A549 (cell line): ENCODE data around the gene PPOX. TPM values are rescaled to one million over a fixed set of nuclear protein-coding genes. Genes with fewer than 3 reads are reported as not detected.

ENCODE experiments used
- ATAC-seq, 2 experiments: fragments of 200-7000 bp in 1 of 2; fragments of >200 bp in 1 of 2; cut with Nextera tagmentation in 1 of 2; cut with Tn5 transposase in 1 of 2; 3 replicates each; pipeline versions ENCODE4 v1.8.0 to v1.9.1; 2018 to 2020; ENCODE audit warnings: mild to moderate bottlenecking in 1 of 2, moderate library complexity in 1 of 2
- CTCF ChIA-PET: fragments of 300-600 bp; sonication (Branson Sonifier 250); formaldehyde crosslinking; extraction: SDS; loops from one replicate; lab custom pipeline; 2021; ENCODE audit warnings: antibody characterized with exemption, inconsistent platforms; lab: Yijun Ruan, JAX
- POLR2A ChIA-PET: fragments of 350-600 bp; formaldehyde crosslinking; extraction: SDS; loops from one replicate; lab custom pipeline; 2021; ENCODE audit warnings: antibody characterized with exemption, inconsistent platforms; lab: Yijun Ruan, JAX
- DNase-seq, 2 experiments: peaks; one replicate each; pipeline versions ENCODE4 v3.0.0 to v3.0.0-alpha.2; 2011 to 2016; ENCODE audit warnings: low read depth in 1 of 2, low spot score in 1 of 2
- FAIRE-seq: peaks from 2 replicates; lab custom pipeline; 2011; peaks lifted over from hg19 to GRCh38; lab: Jason Lieb, UNC
- H3K27ac ChIP-seq, 2 experiments: fragments of >200 bp; sonication (Bioruptor Twin); formaldehyde crosslinking; 3 replicates each; pipeline ENCODE4 v1.5.1; 2016 to 2017
- H3K4me1 ChIP-seq: fragments of >200 bp; sonication (Bioruptor Twin); formaldehyde crosslinking; 3 replicates; pipeline ENCODE4 v1.6.1; 2016
- H3K4me2 ChIP-seq: fragments of >200 bp; sonication (Bioruptor Twin); formaldehyde crosslinking; 3 replicates; pipeline ENCODE4 v1.6.1; 2016
- H3K4me3 ChIP-seq: fragments of >200 bp; sonication (Bioruptor Twin); formaldehyde crosslinking; 3 replicates; pipeline ENCODE4 v1.5.1; 2016
- H3K9me3 ChIP-seq: fragments of >200 bp; sonication (Bioruptor Twin); formaldehyde crosslinking; 3 replicates; pipeline ENCODE4 v1.6.1; 2016
- ATOH8 ChIP-seq: fragments of 250-450 bp; sonication (Bioruptor Pico); IDR thresholded peaks from 2 replicates; pipeline ENCODE4 v1.5.0; 2020; ENCODE audit warnings: low read depth, mild to moderate bottlenecking, moderate library complexity
- CBX2 ChIP-seq: fragments of 200-600 bp; sonication (generic); IDR thresholded peaks from 2 replicates; pipeline ENCODE4 v1.6.1; 2016; ENCODE audit warnings: low read depth, mild to moderate bottlenecking, borderline replicate concordance
- CBX8 ChIP-seq: fragments of 200-600 bp; sonication (generic); IDR thresholded peaks from 2 replicates; pipeline ENCODE4 v1.6.1; 2016
- CEBPB ChIP-seq, 2 experiments: fragments of >200 bp in 1 of 2; sonication (Bioruptor Twin) in 1 of 2; formaldehyde crosslinking in 1 of 2; IDR thresholded peaks; 2 replicates each; pipeline ENCODE4 v1.6.1; 2012 to 2016
- CHD4 ChIP-seq: fragments of 200-600 bp; sonication (generic); IDR thresholded peaks from 2 replicates; pipeline ENCODE4 v1.6.1; 2016; ENCODE audit warnings: antibody characterized with exemption, mild to moderate bottlenecking, borderline replicate concordance
- CTCF ChIP-seq: fragments of >200 bp; sonication (Bioruptor Twin); formaldehyde crosslinking; IDR thresholded peaks from 3 replicates; pipeline ENCODE4 v1.5.1; 2016
- EHMT2 ChIP-seq: fragments of 200-600 bp; sonication (generic); IDR thresholded peaks from 2 replicates; pipeline ENCODE4 v1.6.1; 2016; ENCODE audit warnings: antibody characterized with exemption, low read depth, mild to moderate bottlenecking, moderate library complexity
- ELK1 ChIP-seq: fragments of 150-350 bp; IDR thresholded peaks from 2 replicates; pipeline ENCODE4 v1.6.1; 2014; ENCODE audit warnings: low read depth, mild to moderate bottlenecking, low read length
- EP300 ChIP-seq, 2 experiments: fragments of >200 bp; sonication (Bioruptor Twin); formaldehyde crosslinking; IDR thresholded peaks; 2 replicates in 1 of 2; 3 replicates in 1 of 2; pipeline ENCODE4 v1.6.1; 2016 to 2017
- ESRRA ChIP-seq: fragments of 150-350 bp; IDR thresholded peaks from 2 replicates; pipeline ENCODE4 v1.6.1; 2014; ENCODE audit warnings: mild to moderate bottlenecking, low read length, borderline replicate concordance
- HDAC2 ChIP-seq: fragments of 200-600 bp; sonication (generic); IDR thresholded peaks from 2 replicates; pipeline ENCODE4 v1.6.1; 2016
- HOXB13 ChIP-seq: fragments of 250-450 bp; sonication (Bioruptor Pico); IDR thresholded peaks from 2 replicates; pipeline ENCODE4 v1.5.0; 2020; ENCODE audit warnings: low read depth, mild to moderate bottlenecking, moderate library complexity
- JUN ChIP-seq, 2 experiments: fragments of >200 bp; sonication (Bioruptor Twin); formaldehyde crosslinking; IDR thresholded peaks; 2 replicates in 1 of 2; 3 replicates in 1 of 2; pipeline ENCODE4 v1.6.1; 2016 to 2017
- KDM5A ChIP-seq: fragments of 200-600 bp; sonication (generic); IDR thresholded peaks from 2 replicates; pipeline ENCODE4 v1.6.1; 2016; ENCODE audit warnings: antibody characterized with exemption, mild to moderate bottlenecking
- MAFK ChIP-seq: fragments of 450-650 bp; IDR thresholded peaks from 2 replicates; pipeline ENCODE4 v1.6.1; 2014; ENCODE audit not compliant: partially characterized antibody
- MAX ChIP-seq: IDR thresholded peaks from 2 replicates; pipeline ENCODE4 v1.6.1; 2012
- MYC ChIP-seq: IDR thresholded peaks from 2 replicates; pipeline ENCODE4 v1.6.1; 2012; ENCODE audit warnings: mild to moderate bottlenecking, inconsistent platforms, low read length, improper control_type of control experiment, borderline replicate concordance
- NPAS2 ChIP-seq: fragments of 250-450 bp; sonication (Bioruptor Pico); IDR thresholded peaks from 2 replicates; pipeline ENCODE4 v1.8.0; 2022; ENCODE audit warnings: mild to moderate bottlenecking, moderate library complexity, borderline replicate concordance
- NR3C1 ChIP-seq: fragments of >200 bp; sonication (Bioruptor Twin); formaldehyde crosslinking; IDR thresholded peaks from 3 replicates; pipeline ENCODE4 v1.6.1; 2017
- PHF8 ChIP-seq: fragments of 200-600 bp; sonication (generic); IDR thresholded peaks from 2 replicates; pipeline ENCODE4 v1.6.1; 2016; ENCODE audit warnings: low read depth, mild to moderate bottlenecking, antibody characterized with exemption, moderate library complexity, borderline replicate concordance
- POLR2A ChIP-seq: IDR thresholded peaks from 2 replicates; pipeline ENCODE4 v1.6.1; 2012; ENCODE audit warnings: mild to moderate bottlenecking, low read length
- TFCP2L1 ChIP-seq: fragments of 250-450 bp; sonication (Bioruptor Pico); IDR thresholded peaks from 2 replicates; pipeline ENCODE4 v1.5.0; 2021; ENCODE audit warnings: mild to moderate bottlenecking
- USF2 ChIP-seq: fragments of 450-650 bp; IDR thresholded peaks from 2 replicates; pipeline ENCODE4 v1.6.1; 2014; ENCODE audit warnings: antibody characterized with exemption
- WGBS: methylation state at CpG from one replicate; pipeline ENCODE4 v1.1.6; 2017; ENCODE audit errors: missing lambda C conversion rate; 5-methylcytosine and 5-hydroxymethylcytosine counted together
- polyA plus RNA-seq, 4 experiments: library from polyadenylated mRNA; depleted of rRNA in 3 of 4; stranded (reverse); fragments of >200 nt; fragmentation: RNase III in 1 of 4; extraction: RNeasy Plus Mini Kit Qiagen cat#74134 plus additional on column Dnase treatment in 1 of 4; gene quantifications; 2 replicates in 3 of 4; 3 replicates in 1 of 4; pipeline ENCODE4 v1.2.3, GENCODE V29; 2011 to 2017

Gene PPOX
- polyA plus RNA-seq, 2 of the 4 experiments (the other 2 are of a cell fraction) = 13.8 to 14.1 TPM

GRCh38 chr1:161137881-161138280 is 28.3 kb upstream of the PPOX start:
- POLR2A ChIA-PET = no interaction called here
- 98% methylated on average over 3 of the region's 3 CpGs for WGBS

GRCh38 chr1:161138431-161138830 is 27.8 kb upstream of the PPOX start:
- Histone ChIP-seq H3K4me3 (no peak overlapping the region), H3K4me2 (no peak overlapping the region), H3K4me1 (peaks cover 9% of the 10 kb centered on the region), H3K27ac (no peak overlapping the region), H3K9me3 (no peaks in the 10 kb centered on the region)
- DNase-seq = no peak
- no peak for ATAC-seq
- TF ChIP-seq ELK1 = no peak
- no peak for TF ChIP-seq CTCF
- no peak for TF ChIP-seq USF2
- TF ChIP-seq PHF8 = no peak
- TF ChIP-seq HDAC2 = no peak
- no peak for TF ChIP-seq TFCP2L1 (CRISPR knock-in tag)
- no peak for TF ChIP-seq ATOH8 (CRISPR knock-in tag)
- no peak for TF ChIP-seq NR3C1
- no peak for TF ChIP-seq JUN (IDR thresholded peaks at IDR 0.05)
- TF ChIP-seq EP300 (IDR thresholded peaks at IDR 0.05) = no peak
- no peak for TF ChIP-seq CBX8
- no peak for TF ChIP-seq EHMT2
- no peak for TF ChIP-seq CBX2
- no peak for TF ChIP-seq KDM5A
- no peak for TF ChIP-seq ESRRA
- no peak for TF ChIP-seq MAFK
- no peak for FAIRE-seq
- WGBS = 97% methylated on average over 1 of the region's 1 CpG
- ChIA-PET POLR2A (no interaction called here), CTCF (interaction anchor here (0.7 to 3.5 kb wide), 14 partner anchors 9 to 463 kb away, joined by 3 to 16 read pairs (median 5); partner anchors contain the start of genes KLHDC9, NIT1 and PFDN2)

More at GRCh38 chr1:161137881-161138280, 28.3 kb upstream of the PPOX start:
- Histone ChIP-seq H3K4me3 (no peak overlapping the region), H3K4me1 (peaks cover 9% of the 10 kb centered on the region), H3K4me2 (no peak overlapping the region), H3K27ac (no peak overlapping the region), H3K9me3 (no peaks in the 10 kb centered on the region)
- DNase-seq (no peak), FAIRE-seq (no peak), ATAC-seq (no peak)
- CTCF ChIA-PET = interaction anchor here (0.5 to 3.4 kb wide), 11 partner anchors 9 to 462 kb away, joined by 3 to 16 read pairs (median 5); partner anchors contain the start of gene KLHDC9
- TF ChIP-seq MYC = no peak
- no peak for TF ChIP-seq CBX2
- TF ChIP-seq CEBPB (IDR thresholded peaks at IDR 0.05) = no peak
- no peak for TF ChIP-seq EHMT2
- no peak for TF ChIP-seq MAX
- no peak for TF ChIP-seq TFCP2L1 (CRISPR knock-in tag)
- TF ChIP-seq USF2 = no peak
- TF ChIP-seq NPAS2 (CRISPR knock-in tag) = no peak
- no peak for TF ChIP-seq EP300 (IDR thresholded peaks at IDR 0.05)
- TF ChIP-seq ELK1 = no peak
- no peak for TF ChIP-seq HOXB13 (CRISPR knock-in tag)
- no peak for TF ChIP-seq CBX8
- TF ChIP-seq POLR2A = no peak
- TF ChIP-seq CHD4 = no peak
- TF ChIP-seq NR3C1 = no peak
